NCI-H345 (cell line): ENCODE data around the gene BABAM2.
"Not testable (repeated sequence)": the region's sequence is repeated elsewhere in the genome, so short reads cannot be mapped to it uniquely, and the experiment has no call there.

ENCODE experiments used
- DNase-seq: peaks from one replicate; lab custom pipeline; 2025; lab: John Stamatoyannopoulos, UW

The BABAM2 gene

DNA sequence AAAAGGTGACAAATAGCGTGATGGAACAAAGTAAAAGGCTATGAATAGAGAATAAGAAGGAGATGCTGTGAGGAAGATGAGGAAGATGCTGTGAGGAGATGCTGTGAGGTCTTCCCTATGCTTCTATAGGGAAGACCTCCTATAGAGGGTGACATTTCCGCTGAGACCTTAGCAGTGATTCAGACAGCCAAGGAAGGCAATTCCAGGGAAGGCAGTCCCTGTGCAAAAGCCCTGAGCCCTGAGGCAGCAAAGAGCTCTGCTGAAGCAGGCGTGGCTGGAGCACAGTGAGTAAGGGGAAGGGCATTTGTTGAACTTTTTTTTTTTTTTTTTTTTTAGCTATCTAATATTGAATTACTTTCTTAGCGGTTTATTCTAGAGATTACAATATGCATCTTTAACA is 359.5 kb downstream of the BABAM2 start:
- DNase-seq = no peak

DNA sequence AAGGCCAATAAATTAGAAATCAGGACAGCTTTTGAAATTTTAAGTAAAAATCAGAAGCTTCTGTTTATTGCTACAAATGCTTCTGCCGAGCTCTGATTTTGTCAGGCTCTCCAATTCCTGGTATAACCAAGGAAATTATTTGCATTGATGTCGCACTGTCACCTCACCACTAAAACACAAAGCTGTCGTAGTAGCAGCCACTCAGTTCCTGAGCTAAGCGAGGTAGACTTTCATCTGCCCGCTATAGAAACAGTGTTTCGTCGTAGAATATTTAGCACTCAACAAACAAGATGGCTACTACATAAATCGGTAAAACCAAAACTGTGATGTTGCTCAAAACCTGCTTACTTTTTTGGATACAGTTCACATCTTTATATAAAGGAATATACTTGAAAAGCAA is 360.8 kb downstream of the BABAM2 start:
- DNase-seq = no peak

DNA sequence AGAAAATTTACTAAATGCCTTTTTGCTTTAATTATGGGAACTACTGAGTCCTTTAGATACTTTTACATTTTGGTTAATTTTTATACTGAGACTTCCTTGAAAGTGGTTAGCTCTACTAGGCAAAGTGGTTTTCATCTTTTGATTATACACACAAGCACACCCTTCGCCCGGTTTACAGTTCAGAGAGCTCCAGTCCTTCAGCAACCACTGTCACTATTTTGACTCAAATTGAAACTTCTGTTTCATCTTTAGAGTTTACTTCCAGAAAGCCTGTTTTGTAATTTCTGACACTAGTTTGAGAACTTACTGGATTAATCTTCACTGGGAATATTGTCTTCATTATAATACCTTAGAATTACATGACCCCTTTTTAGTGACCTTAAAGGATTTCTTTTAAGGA is 361.8 kb downstream of the BABAM2 start:
- DNase-seq = no peak

DNA sequence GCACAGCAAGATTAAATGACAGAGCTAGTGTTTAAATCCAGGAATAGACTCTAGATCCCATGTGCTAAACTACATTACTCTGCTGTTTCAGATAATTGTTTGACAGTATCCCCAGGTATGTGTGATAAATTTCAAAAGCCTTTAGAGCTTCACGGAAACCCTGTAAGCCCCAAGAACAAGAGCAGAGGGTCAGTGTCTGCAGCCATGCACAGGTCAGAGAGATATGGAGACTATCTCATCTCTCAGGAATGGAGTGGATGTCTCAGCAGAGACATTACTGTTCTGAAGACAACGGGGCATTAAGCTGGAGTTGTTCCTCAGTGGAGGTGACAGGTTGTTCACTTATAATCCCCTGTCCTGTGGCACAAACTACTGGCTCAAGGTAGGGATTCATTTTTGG is 363.0 kb downstream of the BABAM2 start:
- DNase-seq = no peak

DNA sequence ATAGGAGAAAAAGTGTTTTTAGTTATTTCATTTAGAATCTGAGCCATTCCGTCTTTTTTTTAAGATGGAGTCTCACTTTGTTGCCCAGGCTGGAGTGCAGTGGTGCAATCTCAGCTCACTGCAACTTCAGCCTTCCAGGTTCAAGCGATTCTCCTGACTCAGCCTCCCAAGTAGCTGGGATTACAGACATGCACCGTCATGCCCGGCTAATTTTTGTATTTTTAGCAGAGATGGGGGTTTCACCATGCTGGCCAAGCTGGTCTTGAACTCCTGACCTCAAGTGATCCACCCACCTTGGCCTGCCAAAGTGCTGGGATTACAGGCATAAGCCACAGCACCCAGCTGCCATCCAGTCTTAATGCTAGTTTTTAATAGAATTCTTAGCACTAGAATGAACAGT is 364.7 kb downstream of the BABAM2 start:
- not testable (repeated sequence) for DNase-seq

DNA sequence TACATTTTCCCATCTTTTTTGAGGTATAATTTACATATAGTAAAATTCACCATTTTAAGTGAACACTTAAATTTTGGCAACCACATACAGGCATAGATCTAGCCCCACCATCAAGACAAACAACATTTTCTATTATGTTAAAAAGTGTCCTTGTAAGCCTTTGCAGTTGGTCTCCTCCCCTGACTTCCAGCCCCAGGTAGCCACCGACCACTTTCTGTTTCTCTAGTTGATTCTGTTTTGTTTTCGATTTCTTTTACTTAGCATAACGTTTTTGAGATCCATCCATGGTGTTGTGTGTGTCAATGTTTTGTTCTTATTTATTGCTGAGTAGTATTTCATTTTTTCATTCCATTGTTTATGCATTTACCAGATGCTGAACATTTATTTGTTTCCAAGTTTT is 366.7 kb downstream of the BABAM2 start:
- DNase-seq = no peak

DNA sequence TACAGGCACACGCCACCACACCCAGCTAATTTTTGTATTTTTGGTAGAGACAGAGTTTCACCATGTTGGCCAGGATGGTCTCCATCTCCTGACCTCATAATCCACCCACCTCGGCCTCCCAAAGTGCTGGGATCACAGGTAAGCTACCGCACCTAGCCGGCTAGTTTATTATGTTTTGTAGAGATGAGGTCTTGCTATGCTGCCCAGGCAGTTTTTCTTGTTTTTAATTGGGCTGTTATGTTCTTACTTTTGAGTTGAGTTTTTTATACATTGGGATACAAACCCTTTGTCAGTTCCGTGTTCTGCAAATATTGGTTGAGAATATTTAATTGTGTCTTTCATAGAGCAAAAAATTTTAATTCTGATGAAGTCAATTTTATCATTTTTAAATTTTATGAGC is 368.7 kb downstream of the BABAM2 start:
- not testable (repeated sequence) for DNase-seq

DNA sequence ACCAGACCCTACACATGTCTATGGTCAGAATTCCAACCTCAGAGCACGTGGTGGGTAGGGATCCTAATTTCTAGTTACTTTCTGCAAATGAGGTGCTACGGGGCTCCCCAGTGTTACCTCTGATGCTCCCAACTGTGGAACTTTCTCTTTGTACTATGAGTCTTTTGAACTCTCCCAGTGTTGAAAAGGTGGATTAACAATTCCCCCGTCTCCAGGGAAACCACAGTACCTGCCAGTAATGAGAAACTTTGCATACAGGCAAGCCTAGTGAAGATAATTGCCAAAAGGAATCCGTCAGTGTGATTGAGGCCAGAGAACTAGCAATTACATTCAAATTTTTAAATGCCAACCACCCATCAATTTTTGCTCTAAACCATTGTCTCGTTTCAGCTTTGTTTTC is 373.2 kb downstream of the BABAM2 start:
- DNase-seq = no peak

DNA sequence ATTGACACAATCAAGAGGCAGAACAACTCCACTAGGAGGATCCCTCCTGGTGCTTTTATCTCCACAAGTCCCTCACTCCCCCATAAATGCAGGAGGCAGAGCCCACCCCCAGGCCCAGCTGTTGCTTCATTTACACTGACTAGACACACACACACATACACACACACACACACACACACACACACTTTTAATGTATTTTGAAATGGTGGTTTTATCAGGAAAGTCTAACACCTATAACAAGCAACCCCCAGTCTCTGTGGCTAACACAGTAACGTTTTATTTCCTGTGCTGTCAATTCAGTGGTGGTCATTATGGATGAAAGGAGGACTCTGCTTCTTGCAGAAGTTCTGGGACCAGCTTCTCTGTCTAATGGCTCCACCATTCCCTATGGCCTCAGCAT is 376.8 kb downstream of the BABAM2 start:
- no peak for DNase-seq

DNA sequence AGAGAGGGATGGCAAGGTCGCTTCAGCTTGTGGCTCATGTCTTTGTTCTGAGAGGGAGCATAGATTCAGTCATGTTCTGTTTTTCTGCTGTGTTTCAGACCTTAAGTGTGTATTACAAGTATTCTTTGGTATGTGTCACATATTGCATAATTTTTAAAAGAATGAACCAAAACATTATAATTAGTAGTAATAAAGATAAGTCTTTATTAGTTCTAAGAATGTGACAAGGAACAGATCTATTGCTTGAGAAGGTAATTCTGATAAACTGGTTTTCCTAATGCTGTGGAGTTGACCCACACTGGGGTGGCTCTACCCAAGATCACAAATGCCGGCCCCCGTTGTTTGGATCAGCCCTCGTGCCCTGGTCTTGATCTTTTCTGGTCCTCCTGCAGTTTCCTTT is 377.9 kb downstream of the BABAM2 start:
- no peak for DNase-seq

DNA sequence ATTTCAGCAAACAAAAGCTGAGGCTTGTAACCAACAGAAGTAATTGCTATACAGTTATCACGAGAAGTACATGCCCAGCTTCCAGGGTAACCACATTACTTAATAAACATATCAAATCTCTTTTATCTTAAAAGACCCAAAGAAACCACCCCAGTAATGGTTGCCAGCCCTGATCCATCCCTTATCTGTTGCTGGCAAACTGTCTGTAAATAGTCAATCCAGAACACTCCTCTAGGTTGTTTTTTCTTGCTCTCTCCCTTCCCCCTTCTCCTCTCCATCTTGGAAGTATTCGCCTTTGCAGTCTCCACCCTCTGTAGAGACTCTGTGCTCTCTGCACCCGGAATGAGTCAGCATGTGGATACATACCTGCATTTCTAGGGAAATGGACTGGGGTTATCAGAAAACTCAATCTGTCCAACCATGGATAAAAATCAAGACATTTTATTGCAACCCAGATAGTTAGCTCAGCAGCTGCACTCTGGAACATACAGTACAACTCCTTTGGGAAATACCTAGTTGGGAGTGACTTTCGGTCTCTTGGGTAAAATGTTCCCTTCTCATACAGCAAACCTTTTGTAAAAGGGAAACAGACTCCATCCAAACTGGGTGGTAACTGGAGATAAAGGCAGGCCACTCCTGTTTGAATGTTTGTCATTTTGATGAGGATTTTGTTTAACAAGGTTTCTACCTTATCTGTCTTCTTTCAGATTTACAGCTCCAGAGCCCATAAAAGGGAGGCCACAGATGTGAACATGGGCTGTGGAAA is 378.7 kb downstream of the BABAM2 start:
- no peak for DNase-seq

DNA sequence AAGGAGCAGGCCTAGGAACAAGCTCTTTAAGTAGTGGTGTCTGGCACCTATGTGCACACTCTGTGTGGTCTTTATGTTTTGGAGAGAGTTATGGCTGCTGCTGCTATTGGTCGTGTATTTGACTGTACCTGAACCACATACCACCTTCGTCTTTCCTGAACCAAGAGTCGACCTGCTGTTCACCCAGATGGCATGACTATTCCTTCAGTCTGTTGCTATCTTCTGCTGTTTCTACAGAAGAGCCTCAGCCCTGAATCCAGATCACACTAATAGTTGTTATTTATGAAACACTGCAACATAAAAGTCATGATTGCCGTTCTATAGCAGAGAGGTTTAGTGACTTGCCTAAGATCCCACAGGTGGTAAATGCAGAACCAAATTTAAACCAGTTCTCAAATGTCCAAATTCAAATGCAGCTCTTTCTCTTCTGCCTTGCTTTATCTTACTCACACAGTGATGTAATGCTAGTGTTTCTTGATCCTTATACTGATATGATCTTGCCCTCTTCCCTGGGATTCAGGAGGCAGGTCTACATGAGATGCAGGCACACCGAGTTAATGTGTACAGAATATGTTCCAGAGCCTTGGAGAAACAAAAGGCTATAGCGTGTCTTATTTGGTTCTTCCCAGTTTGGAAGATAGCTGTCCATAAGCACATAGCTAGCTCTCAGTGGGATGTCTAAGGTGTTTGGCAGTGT is 380.1 kb downstream of the BABAM2 start:
- DNase-seq = no peak

DNA sequence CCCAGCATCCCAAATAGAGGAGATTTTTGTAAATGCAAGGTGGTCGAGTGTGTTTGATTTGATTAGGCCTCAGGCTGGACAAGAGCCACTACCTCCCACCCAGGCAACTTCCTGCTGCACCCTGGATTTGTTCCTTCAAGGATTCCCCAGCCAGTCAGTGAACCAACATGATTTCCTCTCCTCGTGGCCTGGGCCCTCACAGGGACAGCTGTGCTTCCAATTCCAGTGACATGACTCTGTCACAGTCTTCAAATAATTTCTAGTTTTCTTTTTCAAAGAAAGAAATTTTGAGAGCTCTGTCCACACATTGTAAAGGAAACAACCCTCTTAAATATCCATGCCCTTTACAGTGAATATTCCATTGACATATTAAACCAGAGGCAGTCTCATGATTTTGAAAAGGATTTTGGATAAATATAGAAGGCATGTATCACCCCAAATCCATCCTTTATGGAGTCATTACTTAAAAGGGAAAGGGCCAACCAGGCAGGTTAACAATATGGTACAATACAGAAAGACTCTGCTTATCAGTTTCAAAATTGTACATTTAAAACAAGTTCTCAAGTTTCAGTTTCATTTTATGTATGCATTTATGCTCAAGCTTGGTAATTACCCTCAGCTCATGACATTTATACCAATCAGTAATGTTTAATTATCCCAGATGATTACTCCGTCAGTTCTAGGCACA is 380.8 kb downstream of the BABAM2 start:
- no peak for DNase-seq

DNA sequence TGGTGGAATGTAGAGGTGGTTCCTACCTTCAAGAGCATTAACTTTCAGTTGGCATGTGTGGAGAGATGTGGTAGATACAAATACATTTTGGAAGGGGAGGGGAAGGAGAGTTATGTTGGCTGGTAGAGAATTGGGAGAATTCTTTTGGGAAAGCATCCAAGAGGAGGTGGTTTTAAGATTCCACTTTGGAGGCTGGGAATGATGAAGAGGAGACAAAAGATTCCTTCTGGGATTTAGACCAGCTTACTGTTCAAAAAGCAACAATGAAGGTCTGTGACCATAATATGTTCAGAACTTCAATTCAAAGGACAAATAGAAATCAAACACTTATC is 381.4 kb downstream of the BABAM2 start:
- DNase-seq = no peak

DNA sequence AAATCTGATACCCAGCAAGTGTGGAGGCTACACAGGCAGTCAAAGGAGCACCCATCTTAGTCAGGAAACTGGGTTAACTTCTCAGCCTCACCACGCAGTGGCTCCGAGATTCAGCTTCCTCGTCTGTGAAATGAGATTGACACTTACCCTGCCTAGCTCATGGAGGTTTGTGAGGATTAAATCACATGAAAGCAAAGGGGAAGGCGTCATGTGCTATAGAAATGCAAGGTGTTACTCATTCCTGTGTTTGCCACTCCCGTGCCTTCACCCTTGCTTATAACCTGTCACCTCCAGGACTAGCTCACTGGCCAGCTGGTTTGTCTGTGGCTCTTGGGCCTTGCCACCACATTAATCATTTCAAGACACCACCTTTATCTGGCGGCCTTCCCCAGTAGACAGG is 383.2 kb downstream of the BABAM2 start:
- no peak for DNase-seq

DNA sequence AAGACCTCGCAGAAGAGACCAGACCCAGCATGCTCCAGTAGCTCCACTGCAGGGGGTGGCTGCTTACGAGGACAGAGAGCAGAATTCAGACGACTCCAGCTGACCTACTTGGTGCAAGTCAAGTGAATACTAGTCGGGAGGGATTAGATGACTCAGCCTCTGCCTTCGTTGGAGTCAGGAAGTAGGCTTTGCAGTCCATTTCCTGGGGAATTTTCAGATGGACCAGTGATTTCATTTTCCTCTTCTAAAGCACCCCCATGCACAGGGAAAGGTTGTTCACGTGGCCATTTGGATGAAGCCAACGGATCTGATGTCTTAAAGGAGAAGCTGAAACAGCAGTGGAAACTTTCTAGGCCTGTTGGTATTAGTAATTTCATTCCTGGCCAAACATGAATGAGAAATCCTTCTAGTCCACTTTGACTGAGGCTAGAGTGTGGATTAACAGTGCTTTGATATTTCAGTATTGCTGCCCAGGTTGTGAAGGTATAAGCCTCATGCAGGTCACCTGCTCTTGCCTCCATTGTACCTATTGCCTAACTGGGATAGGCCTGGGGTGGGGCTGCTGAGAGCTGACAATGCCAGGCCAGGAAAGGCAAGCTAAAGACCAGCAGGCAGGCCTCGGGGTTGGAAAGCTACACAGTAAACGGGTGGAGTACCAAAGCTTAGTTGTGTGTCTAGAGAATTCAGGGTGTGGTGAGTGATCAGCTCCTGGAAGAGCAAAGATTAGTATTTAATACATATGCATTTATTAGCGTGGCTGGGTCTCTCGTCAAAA is 384.6 kb downstream of the BABAM2 start:
- DNase-seq = no peak

DNA sequence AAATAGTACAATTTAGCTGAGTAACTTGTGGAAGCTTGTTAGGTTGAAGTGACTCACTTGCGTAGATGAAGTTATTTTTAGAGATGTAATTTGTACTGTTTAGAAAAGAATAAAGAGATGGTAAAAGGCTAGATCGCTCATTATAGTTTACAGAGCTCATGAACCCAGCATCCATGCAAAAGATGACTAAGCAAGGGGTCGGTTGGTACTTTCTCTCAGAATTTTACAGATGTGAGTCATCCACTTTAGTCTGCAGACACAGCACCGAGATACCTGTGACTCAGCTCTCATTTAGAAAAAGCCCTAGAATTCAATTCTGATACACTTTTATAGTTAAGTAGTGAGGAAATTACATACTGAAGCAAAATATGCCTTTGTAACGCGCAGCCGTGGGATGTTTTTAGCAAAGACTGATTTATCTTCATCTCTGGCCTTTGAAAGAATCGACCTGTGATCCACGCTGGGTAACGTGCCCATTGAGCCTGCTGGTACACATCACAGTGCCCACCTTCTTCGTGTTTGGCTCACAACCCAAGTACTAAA is 385.6 kb downstream of the BABAM2 start:
- DNase-seq = peak; percentile 45

DNA sequence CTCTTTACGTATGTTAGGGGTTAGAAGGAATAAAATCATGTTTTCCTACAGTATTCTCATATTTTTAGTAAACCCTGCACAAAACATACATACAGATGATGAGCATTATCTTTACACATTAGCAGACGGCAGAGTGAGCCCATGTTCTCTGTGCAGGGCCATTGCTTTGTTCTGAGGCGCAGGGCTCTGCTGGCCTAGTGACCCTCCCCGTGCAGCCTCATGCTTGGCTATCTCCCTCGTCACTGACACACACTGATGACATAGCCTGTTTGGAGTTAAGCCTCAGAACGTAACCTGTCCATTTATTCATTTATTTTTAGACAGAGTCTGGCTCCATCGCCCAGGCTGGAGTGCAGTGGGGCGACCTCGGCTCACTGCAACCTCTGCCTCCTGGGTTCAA is 386.3 kb downstream of the BABAM2 start:
- no peak for DNase-seq

DNA sequence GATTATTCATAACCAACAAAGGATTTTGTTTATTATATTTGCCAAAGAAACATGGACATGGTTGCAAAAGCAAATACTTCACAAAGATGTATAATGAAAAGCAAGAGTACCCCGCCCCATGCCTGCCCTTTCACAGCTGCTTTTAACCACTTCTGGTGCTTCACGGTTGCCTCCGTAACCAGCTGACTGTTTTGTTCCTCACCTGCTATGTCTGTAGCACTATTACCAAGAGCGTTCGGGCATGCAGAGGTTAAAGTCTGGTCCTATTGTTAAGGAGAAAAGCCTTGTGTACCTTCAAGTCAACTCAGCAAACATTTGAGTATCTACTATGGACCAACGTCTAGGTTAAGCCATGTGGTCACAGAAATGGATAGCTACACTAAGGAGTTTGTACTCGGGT is 386.9 kb downstream of the BABAM2 start:
- DNase-seq = peak; percentile 97

DNA sequence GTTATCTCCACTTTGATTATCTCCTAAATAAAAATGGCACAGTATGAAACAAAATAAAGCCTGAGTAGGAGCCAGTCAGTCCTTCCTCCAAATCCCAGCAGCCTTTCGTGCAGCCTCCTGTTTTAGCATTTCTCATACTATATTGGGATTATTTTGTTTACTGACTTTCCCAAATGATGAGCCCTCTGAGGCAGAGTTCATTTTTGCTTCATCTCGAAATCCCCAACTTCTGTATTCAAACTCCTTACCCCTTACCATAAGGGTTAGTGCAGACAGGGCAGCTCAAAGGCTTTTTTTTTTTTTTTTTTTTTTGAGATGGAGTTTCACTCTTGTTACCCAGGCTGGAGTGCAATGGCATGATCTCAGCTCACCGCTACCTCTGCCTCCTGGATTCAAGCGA is 388.8 kb downstream of the BABAM2 start:
- no peak for DNase-seq

DNA sequence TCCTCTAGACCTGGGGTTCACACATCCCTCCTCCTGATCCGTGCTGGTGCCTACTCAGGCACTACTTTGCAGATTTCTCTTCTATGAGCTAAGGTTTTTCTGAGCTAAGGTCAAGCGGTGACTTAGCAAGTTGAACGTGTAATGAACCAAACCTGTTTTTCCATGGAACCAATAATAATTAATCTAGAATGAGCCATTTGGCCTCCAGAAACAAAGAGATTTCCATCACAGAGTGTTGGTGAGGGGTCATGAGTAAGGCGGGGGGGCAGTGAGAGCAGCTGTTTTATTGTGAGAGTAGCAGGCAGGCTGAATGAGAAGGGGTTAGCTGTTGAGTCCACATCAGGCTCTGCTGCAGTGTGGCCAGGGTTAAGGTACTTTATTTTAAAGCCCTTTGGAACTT is 390.1 kb downstream of the BABAM2 start:
- no peak for DNase-seq

DNA sequence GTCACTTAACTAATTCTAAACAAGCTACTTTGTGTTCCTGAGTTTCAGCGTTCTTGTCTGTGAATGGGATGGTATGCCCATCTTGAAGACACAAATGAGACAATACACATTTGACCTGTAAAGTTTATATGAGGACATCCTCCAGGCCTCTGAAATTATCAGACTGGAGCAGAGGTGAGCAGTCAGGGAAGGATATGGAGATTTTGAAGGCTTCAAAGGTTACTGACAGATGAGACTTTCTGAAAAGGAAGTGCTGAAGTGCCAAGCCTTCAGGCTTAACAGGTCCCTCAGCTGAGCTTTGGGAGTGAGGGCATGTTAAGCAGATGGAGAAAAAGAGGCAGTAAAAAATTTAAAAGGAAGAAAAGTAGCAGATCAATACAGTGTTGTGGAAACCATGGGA is 391.2 kb downstream of the BABAM2 start:
- no peak for DNase-seq
